GM12864 (cell line): ENCODE results near the gene BTC.

Experiments used
- DNase-seq: peaks from one replicate; pipeline ENCODE4 v3.0.0-alpha.2; 2011; ENCODE audit warnings: low read depth
- H3K4me3 ChIP-seq: 2 replicates; pipeline ENCODE4 v1.5.1; 2011; ENCODE audit warnings: mild to moderate bottlenecking, low read depth, low read length, control low read depth
- CTCF ChIP-seq: IDR thresholded peaks from 2 replicates; pipeline ENCODE4 v1.5.1; 2011; ENCODE audit warnings: low read depth, mild to moderate bottlenecking, moderate library complexity, low read length, control low read depth, inconsistent platforms; ENCODE audit errors: missing control alignments

Gene BTC

GRCh38 chr4:74764119-74764518 lies 30.2 kb downstream of the BTC start:
- no peak overlapping the region for H3K4me3 ChIP-seq
- no peak for TF ChIP-seq CTCF
- DNase-seq: no peak

- no peak for DNase-seq
- TF ChIP-seq CTCF: no peak
- no peak overlapping the region for H3K4me3 ChIP-seq
Observed at GRCh38 chr4:74758551-74759145, 35.7 kb downstream of the BTC start.

GRCh38 chr4:74757136-74757535 lies 37.2 kb downstream of the BTC start:
- no peak for DNase-seq
- no peak overlapping the region for H3K4me3 ChIP-seq
- TF ChIP-seq CTCF: no peak

- DNase-seq: no peak
- TF ChIP-seq CTCF: no peak
- no peak overlapping the region for H3K4me3 ChIP-seq
Observed at GRCh38 chr4:74755486-74755885, 38.8 kb downstream of the BTC start.

GRCh38 chr4:74754218-74754617 lies 40.1 kb downstream of the BTC start:
- DNase-seq: no peak
- no peak for TF ChIP-seq CTCF
- H3K4me3 ChIP-seq: no peak overlapping the region

GRCh38 chr4:74752798-74753197 lies 41.5 kb downstream of the BTC start:
- no peak overlapping the region for H3K4me3 ChIP-seq
- DNase-seq: no peak
- TF ChIP-seq CTCF: no peak

- H3K4me3 ChIP-seq: no peak overlapping the region
- DNase-seq: no peak
- TF ChIP-seq CTCF: no peak
Observed at GRCh38 chr4:74751856-74752255, 42.5 kb downstream of the BTC start.
